Hepatic stellate cell (primary cell): ENCODE measurements around the gene FCMR.

Experiments
- DNase-seq: peaks from one replicate; pipeline ENCODE4 v3.0.0; 2011; ENCODE audit warnings: low spot score

Gene FCMR, protein sequence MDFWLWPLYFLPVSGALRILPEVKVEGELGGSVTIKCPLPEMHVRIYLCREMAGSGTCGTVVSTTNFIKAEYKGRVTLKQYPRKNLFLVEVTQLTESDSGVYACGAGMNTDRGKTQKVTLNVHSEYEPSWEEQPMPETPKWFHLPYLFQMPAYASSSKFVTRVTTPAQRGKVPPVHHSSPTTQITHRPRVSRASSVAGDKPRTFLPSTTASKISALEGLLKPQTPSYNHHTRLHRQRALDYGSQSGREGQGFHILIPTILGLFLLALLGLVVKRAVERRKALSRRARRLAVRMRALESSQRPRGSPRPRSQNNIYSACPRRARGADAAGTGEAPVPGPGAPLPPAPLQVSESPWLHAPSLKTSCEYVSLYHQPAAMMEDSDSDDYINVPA

DNA sequence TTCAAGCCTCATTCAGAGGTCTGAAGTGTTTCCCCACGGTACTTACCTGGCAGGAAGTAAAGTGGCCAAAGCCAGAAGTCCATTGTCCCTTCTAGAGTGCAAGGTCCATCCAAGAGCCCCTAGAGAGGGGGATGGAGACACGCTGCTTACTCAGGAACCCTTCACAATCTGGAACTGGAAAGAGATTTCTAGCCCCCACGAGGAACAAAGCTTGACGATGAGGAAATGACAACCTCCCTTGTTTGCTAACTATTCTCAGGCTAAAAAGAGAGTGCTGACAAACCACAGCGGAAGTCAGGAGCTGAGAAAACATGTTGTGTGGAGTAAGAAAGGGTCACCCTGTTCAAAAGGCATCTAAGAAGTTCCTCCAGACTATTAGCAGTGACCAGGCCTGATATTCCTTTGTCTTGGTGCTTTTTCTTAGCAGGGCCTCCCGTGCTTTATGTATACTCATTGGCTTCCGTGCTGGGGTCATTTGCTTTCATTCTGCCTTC lies at the start of gene FCMR:
Gene FCMR (minus strand): TSS at position 170 of the 494 bp plus-strand sequence. CDS start 87 bp downstream, at position 83.
- no peak for DNase-seq

- DNase-seq: no peak
Measured at GRCh38 chr1:206971029-206971655, 49.4 kb upstream of the FCMR start.

GRCh38 chr1:206970446-206970845 lies 48.7 kb upstream of the FCMR start, which contains the start of gene FCAMR:
TSS of gene FCAMR (minus strand) at chr1:206970460. CDS start at chr1:206970125, 335 bp downstream.
- no peak for DNase-seq

DNA sequence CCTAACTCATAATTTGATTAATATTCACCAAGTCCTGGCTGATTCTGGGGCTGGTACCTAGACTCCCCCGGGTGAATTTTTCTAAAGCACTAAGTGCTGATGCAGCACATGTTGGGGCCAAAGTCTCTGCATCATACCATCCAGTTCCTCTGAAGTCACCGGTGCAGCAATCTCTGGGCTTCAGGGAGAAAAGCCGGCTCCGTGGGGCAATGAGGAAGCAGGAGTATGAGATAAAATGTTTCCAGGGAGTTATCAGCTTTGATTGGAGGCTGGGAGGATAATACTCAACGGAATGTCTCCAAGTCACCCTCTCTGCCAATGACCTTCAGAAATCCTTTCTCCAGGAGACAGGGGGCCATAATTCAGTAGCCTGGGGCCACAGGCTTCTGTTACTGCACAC lies 47.3 kb upstream of the FCMR start:
- DNase-seq: no peak

DNA sequence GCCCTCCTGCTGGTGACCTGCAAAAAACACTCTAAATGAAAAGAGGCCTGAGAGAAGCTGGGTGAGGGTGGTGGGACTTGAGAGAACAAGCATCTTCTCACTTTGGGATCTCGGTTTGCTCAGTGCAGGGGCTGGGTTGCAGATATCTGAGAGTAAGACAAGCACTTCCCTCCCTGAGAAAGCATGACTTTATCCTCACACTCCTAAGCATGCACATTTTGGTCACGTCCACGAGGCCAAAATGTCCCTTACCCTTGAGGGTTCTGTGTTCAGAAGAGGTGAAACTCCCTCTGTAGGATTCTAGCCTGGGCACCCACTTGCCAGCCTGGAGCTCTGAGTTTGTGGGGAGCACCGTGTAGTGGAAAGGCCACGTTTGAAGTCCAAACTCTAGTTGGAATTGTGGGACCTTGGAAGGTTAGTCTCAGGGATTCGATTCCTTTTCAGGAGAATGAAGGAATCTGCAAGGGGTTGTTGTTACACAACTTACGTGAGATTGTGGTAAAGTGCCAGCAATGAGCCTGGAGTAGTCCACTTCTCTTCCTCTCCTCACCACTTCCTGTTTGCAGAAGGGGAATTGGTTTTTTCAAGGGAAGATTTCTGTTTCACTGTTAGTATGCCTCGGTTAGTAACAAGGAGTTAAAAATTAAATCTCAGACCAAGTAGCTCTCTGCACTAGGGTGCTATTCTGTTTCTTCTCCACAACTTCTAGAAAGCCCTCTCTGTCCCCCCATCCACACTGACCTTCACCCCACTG lies 45.5 kb upstream of the FCMR start:
- DNase-seq: no peak

DNA sequence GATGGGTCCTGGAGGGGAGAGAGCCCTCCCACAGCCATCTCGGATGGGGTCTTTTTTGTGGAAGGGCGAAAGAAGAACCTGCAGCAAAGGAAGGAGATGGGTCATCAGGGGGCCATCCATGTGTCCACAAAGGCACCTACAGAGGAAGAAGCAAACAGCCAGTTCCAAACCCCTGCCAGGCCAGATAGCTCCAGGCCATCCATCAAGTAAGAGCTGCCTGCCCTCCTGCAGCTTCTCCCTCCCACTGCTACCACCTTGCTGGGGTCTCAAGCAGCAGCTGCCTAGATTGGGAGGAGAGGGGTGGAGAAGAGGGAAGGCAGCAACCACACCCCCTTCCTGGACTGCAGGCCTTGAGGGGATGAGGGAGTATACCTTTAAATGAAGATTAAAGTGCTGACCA lies 44.0 kb upstream of the FCMR start:
- DNase-seq: no peak

GRCh38 chr1:206963740-206964139 lies 42.0 kb upstream of the FCMR start:
- no peak for DNase-seq

GRCh38 chr1:206963119-206963712 lies 41.5 kb upstream of the FCMR start:
- DNase-seq: no peak

DNA sequence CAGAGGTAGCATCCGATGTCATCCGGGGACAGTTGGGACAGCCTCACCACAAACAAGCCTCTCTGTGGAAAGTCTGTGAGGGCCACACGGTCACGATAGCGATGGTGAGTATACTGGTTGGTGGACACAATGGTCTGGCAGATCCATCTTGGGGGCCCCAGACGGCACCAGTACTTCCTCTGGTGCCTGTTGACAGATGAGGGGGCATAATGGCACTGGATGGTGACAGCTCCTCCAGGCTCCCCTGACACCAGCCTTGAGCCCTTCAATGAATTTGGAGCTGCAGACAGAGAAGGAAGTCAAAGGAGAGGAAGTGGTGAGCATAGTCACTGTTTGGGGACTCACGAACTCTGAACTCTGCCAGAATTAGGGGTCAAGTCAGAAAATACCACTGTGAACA lies 40.5 kb upstream of the FCMR start:
- no peak for DNase-seq

DNA sequence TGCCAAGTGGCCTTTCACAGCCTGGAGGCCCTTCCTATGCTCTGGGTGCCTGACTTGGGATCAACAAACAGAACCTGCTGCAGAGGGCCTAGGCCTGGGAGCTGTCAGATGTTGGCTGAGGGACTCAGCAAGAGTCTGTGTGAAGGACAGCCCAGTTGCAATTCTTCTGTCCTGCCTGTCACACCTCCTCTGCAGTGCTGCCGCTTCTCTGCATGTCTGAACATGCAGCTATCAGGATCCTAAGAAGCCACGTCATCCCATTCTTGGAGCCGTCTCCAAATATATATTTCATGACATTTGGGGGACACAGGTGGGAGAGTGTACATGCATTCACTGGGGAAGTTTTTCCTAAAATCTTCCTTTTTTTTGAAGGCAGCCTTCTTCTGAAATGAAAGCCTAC lies 39.9 kb upstream of the FCMR start:
- DNase-seq: no peak

- DNase-seq: no peak
Measured at GRCh38 chr1:206960676-206961386, 39.1 kb upstream of the FCMR start.

- DNase-seq: no peak
Measured at GRCh38 chr1:206958144-206958543, 36.4 kb upstream of the FCMR start.

- no peak for DNase-seq
Measured at GRCh38 chr1:206957639-206958038, 35.9 kb upstream of the FCMR start.

- no peak for DNase-seq
Measured at GRCh38 chr1:206955476-206956451, 34.0 kb upstream of the FCMR start.

DNA sequence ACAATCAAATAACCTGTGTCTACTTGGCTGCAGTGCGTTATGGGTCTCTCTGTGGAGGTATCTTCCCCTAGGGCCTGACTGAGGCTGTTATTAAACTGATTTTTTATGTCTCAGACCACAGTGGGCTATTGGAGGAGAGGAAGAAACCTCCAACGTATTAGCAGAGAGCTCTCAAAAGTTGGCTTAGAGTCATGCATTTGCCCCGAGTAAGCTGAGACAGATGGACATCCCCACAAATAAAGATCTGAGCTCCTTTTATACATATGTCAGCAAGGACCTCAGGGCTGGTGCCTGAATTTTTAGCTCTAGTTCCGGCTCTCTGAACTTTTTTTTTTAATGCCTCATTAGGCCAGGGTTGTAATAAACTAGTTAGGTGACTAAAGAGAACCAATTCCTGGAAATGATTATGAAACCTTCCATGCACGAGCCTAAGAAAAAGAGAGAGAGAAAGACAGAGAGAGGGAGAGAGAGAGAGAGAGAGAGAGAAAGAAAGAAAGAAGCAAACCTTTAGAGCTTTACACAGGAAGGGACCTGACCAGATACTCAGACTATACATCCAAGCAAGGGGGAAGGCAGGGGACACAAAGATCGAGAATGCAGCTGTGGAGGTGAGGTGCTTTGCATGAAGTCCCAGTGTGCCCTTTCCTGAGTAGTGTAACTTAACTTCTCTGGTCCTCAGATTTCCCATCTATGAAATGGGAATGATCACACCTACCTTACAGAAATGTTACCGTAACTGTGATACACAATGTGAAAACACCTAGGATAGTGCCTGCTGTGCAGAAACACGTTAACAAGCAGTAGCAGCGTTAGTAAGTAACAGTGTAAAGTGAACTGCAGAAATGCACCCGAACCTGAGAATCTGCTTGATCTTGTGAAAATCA lies 33.0 kb upstream of the FCMR start:
- no peak for DNase-seq

DNA sequence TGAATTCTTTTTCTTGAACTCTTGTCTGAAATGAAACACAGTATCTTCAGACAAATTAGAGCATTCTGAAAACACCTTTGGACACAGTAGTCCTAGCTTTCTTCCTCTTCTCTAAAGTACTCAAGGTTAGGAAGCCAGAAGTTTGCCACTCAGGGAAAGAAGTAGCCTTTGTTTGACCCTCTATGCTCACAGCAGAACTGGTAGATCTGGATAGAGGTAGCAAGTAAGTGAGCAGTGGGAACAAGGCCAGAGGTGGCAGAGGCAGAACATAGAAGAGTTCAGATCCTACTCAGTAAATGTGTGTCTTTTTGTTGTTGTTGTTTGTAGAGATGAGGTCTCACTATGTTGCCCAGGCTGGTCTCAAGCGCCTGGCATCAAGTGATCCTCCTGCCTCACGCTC lies 31.9 kb upstream of the FCMR start:
- no peak for DNase-seq

GRCh38 chr1:206953126-206953525 lies 31.4 kb upstream of the FCMR start:
- no peak for DNase-seq

DNA sequence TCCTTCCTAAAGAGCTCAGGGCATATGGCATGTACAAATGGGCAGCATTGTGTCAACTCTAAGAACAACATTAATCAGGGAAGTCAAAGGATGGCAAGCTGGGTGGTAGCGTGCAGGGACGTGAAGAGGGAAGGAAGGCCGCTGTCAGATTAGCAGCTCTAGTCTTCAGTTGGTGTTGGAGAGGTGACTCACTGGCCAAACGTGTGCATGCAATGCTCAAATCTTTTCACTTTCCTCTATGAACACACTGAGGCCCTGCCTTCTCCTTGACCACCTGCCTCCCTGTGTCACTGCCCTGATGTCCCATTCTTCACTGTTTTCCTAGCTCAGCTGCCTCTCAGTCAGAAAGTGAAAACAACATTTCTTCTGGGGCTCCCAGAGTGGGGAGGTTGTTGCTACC lies 30.4 kb upstream of the FCMR start:
- no peak for DNase-seq

GRCh38 chr1:206951318-206952100 lies 29.8 kb upstream of the FCMR start:
- no peak for DNase-seq
